HL-60 (cell line): ENCODE results near the gene ABCA1.
A peak's percentile ranks its signal among the peaks of the same experiment; 100 is the strongest.

Experiments
- DNase-seq, 2 experiments: peaks; one replicate each; pipeline ENCODE4 v3.0.0-alpha.2; 2010 to 2020; ENCODE audit warnings: low read depth in 1 of 2, low spot score in 1 of 2
- H3K27ac ChIP-seq: fragments of 250-450 bp; sonication (Bioruptor Pico); replicated peaks from 2 replicates; pipeline ENCODE4 v1.5.1; 2020; ENCODE audit warnings: mild to moderate bottlenecking, moderate library complexity
- H3K27me3 ChIP-seq: fragments of 250-450 bp; sonication (Bioruptor Pico); 2 replicates; pipeline ENCODE4 v1.5.1; 2021; ENCODE audit warnings: mild to moderate bottlenecking, moderate library complexity; ENCODE audit not compliant: insufficient read depth, poor library complexity, severe bottlenecking
- H3K4me3 ChIP-seq: replicated peaks from 2 replicates; pipeline ENCODE4 v1.5.1; 2011; ENCODE audit warnings: mild to moderate bottlenecking, control low read depth, low read length; ENCODE audit not compliant: insufficient read depth
- GABPA ChIP-seq: IDR thresholded peaks from 2 replicates; pipeline ENCODE4 v1.6.1; 2012; ENCODE audit warnings: low read depth
- POLR2AphosphoS5 ChIP-seq: IDR thresholded peaks from 2 replicates; pipeline ENCODE4 v1.6.1; 2012; ENCODE audit warnings: low read depth
- SPI1 ChIP-seq: IDR thresholded peaks from 2 replicates; pipeline ENCODE4 v1.6.1; 2012; ENCODE audit warnings: low read depth, mild to moderate bottlenecking, borderline replicate concordance
- TF ChIP-seq, protein P1 (sequence below): IDR thresholded peaks from 2 replicates; pipeline ENCODE4 v1.6.1; 2012; ENCODE audit warnings: low read depth; ENCODE audit not compliant: insufficient replicate concordance
- TF ChIP-seq, protein P2 (sequence below): IDR thresholded peaks from one replicate; pipeline ENCODE4 v1.5.1; 2011; ENCODE audit warnings: low read length, control low read depth, inconsistent platforms; ENCODE audit not compliant: insufficient read depth

The ABCA1 gene

DNA sequence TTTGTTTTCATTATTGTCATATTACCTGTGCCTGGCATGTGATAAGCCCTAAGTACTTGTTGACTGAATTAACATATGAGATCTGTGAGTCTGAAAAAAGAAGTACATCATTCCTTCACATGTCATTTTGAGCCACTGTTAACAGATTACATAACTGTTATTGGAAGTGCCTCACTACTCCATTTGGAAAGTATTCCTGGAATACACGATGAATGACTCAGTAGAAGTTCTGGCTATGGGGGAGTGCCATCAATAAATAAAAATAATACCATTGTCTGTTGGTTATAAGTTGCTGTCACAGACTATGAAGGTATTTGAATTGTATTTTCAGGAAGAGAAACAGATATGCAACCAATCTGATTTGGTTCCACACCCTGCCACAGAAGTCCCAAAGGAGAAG is 151.2 kb downstream of the ABCA1 start:
- TF ChIP-seq POLR2AphosphoS5 (no peak), GABPA (no peak)
- TF ChIP-seq, protein P1, sequence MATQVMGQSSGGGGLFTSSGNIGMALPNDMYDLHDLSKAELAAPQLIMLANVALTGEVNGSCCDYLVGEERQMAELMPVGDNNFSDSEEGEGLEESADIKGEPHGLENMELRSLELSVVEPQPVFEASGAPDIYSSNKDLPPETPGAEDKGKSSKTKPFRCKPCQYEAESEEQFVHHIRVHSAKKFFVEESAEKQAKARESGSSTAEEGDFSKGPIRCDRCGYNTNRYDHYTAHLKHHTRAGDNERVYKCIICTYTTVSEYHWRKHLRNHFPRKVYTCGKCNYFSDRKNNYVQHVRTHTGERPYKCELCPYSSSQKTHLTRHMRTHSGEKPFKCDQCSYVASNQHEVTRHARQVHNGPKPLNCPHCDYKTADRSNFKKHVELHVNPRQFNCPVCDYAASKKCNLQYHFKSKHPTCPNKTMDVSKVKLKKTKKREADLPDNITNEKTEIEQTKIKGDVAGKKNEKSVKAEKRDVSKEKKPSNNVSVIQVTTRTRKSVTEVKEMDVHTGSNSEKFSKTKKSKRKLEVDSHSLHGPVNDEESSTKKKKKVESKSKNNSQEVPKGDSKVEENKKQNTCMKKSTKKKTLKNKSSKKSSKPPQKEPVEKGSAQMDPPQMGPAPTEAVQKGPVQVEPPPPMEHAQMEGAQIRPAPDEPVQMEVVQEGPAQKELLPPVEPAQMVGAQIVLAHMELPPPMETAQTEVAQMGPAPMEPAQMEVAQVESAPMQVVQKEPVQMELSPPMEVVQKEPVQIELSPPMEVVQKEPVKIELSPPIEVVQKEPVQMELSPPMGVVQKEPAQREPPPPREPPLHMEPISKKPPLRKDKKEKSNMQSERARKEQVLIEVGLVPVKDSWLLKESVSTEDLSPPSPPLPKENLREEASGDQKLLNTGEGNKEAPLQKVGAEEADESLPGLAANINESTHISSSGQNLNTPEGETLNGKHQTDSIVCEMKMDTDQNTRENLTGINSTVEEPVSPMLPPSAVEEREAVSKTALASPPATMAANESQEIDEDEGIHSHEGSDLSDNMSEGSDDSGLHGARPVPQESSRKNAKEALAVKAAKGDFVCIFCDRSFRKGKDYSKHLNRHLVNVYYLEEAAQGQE: no peak
- TF ChIP-seq, protein P2, sequence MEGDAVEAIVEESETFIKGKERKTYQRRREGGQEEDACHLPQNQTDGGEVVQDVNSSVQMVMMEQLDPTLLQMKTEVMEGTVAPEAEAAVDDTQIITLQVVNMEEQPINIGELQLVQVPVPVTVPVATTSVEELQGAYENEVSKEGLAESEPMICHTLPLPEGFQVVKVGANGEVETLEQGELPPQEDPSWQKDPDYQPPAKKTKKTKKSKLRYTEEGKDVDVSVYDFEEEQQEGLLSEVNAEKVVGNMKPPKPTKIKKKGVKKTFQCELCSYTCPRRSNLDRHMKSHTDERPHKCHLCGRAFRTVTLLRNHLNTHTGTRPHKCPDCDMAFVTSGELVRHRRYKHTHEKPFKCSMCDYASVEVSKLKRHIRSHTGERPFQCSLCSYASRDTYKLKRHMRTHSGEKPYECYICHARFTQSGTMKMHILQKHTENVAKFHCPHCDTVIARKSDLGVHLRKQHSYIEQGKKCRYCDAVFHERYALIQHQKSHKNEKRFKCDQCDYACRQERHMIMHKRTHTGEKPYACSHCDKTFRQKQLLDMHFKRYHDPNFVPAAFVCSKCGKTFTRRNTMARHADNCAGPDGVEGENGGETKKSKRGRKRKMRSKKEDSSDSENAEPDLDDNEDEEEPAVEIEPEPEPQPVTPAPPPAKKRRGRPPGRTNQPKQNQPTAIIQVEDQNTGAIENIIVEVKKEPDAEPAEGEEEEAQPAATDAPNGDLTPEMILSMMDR: no peak
- no peak overlapping the region for H3K4me3 ChIP-seq
- DNase-seq: no peak
- H3K27ac ChIP-seq: no peak overlapping the region
- no peaks in the 10 kb centered on the region for H3K27me3 ChIP-seq

DNA sequence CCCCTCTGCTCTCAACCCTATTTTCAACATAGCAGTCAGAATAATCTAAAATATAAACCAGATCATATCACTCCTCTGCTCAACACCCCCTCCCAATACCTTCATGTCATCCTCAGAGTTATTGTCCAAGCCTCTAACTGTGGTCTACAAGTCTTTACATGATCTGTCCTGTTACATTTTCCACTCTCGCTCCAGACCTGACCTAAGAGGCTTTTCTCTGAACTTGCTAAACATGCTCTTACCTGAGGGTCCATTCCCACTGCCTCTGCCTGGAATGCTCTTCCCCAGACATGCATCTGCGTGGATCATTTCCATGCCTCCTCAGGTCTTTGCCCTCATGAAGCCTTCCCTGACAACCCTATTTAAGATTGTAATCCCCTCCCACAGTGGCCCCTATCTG is 152.0 kb downstream of the ABCA1 start:
- TF ChIP-seq, protein P1: no peak
- TF ChIP-seq POLR2AphosphoS5 (no peak), SPI1 (no peak), GABPA (no peak)
- TF ChIP-seq, protein P2: no peak
- Histone ChIP-seq H3K27ac (peak overlapping the region; percentile 69; the same call in 1 of the 2 replicates), H3K4me3 (no peak overlapping the region), H3K27me3 (no peaks in the 10 kb centered on the region)
- no peak for DNase-seq

DNA sequence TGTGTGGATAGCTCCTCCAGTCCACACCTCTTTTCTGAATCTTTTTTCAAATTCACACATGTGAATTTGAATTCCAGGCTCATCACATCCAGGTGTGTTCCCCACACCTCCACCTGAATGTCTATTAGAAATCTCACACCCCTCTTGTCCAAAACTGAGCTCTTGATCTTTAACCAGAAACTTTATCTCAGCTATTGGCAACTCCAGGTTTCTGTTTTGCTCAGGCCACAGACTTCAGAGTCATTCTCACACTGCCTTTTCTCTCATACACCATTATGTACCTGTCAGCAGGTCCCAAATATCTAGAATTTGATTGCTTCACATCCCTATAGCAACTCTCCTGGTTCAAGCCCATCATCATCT is 152.4 kb downstream of the ABCA1 start:
- Histone ChIP-seq H3K27ac (peak overlapping the region; percentile 69), H3K4me3 (no peak overlapping the region), H3K27me3 (no peaks in the 10 kb centered on the region)
- DNase-seq: no peak
- no peak for TF ChIP-seq SPI1
- TF ChIP-seq, protein P2: no peak
- TF ChIP-seq GABPA: no peak
- TF ChIP-seq, protein P1: no peak
- TF ChIP-seq POLR2AphosphoS5: no peak
